IMR-90 (cell line): ENCODE results near the gene TRAPPC4. TPM values are rescaled to one million over a fixed set of nuclear protein-coding genes. Genes with fewer than 3 reads are reported as not detected.

Experiments
- ATAC-seq: fragments of 200-7000 bp; cut with Tn5 transposase; 2 replicates; pipeline ENCODE4 v1.9.1; 2020; ENCODE audit warnings: low read depth, mild to moderate bottlenecking, moderate library complexity
- BruUV-seq: library from RNA; stranded (reverse); fragments of 400-500 nt; replicated peaks from 2 replicates; lab custom pipeline; 2021; lab: Mats Ljungman, UMichigan
- CTCF ChIA-PET: fragments of 300-600 bp; formaldehyde crosslinking; extraction: SDS; loops from one replicate; lab custom pipeline; 2021; ENCODE audit warnings: antibody characterized with exemption; lab: Yijun Ruan, JAX
- POLR2A ChIA-PET: fragments of 300-600 bp; sonication (Branson Sonifier 250); formaldehyde crosslinking; loops from one replicate; lab custom pipeline; 2022; ENCODE audit warnings: antibody characterized with exemption; ENCODE audit not compliant: unreplicated experiment; lab: Charles Lee
- DNase-seq: peaks from one replicate; pipeline ENCODE4 v3.0.0; 2013
- H2AFZ ChIP-seq: replicated peaks from 2 replicates; pipeline ENCODE3; 2013; ENCODE audit warnings: low read length, mild to moderate bottlenecking; ENCODE audit not compliant: poor library complexity
- H2AK5ac ChIP-seq: 2 replicates; pipeline ENCODE4 v1.6.1; 2013; ENCODE audit warnings: low read depth, low read length, inconsistent platforms
- H2AK9ac ChIP-seq: replicated peaks from 2 replicates; pipeline ENCODE3; 2013; ENCODE audit warnings: mild to moderate bottlenecking, low read depth, low read length, moderate library complexity; ENCODE audit not compliant: poor library complexity
- H2BK120ac ChIP-seq: 2 replicates; pipeline ENCODE4 v1.6.1; 2013; ENCODE audit warnings: low read depth, low read length, inconsistent platforms
- H2BK15ac ChIP-seq: 3 replicates; pipeline ENCODE4 v1.6.1; 2013; ENCODE audit warnings: low read depth, low read length, inconsistent platforms
- H2BK20ac ChIP-seq: 2 replicates; pipeline ENCODE4 v1.6.1; 2013; ENCODE audit warnings: low read depth, mild to moderate bottlenecking, inconsistent platforms, low read length, moderate library complexity
- H2BK5ac ChIP-seq: 2 replicates; pipeline ENCODE4 v1.6.1; 2013; ENCODE audit warnings: mild to moderate bottlenecking, low read depth, low read length, inconsistent platforms; ENCODE audit not compliant: poor library complexity, severe bottlenecking
- H3K14ac ChIP-seq: replicated peaks from 2 replicates; pipeline ENCODE4 v1.6.1; 2013; ENCODE audit warnings: low read depth, low read length, inconsistent platforms
- H3K18ac ChIP-seq: 2 replicates; pipeline ENCODE4 v1.6.1; 2013; ENCODE audit warnings: low read depth, low read length, control low read depth
- H3K23ac ChIP-seq: 2 replicates; pipeline ENCODE4 v1.6.1; 2013; ENCODE audit warnings: low read depth, low read length, inconsistent platforms
- H3K27ac ChIP-seq: 2 replicates; pipeline ENCODE4 v1.5.1; 2013; ENCODE audit warnings: mild to moderate bottlenecking, control low read depth, low read length; ENCODE audit not compliant: insufficient read depth
- H3K27me3 ChIP-seq: 2 replicates; pipeline ENCODE4 v1.6.1; 2013; ENCODE audit warnings: low read length; ENCODE audit not compliant: control insufficient read depth, insufficient read depth
- H3K36me3 ChIP-seq: 2 replicates; pipeline ENCODE4 v1.6.1; 2013; ENCODE audit warnings: low read length, mixed read lengths; ENCODE audit not compliant: control insufficient read depth, insufficient read depth
- H3K4ac ChIP-seq: 2 replicates; pipeline ENCODE4 v1.6.1; 2013; ENCODE audit warnings: low read depth, low read length, inconsistent platforms
- H3K4me1 ChIP-seq: 2 replicates; pipeline ENCODE4 v1.6.1; 2013; ENCODE audit warnings: low read length, mixed read lengths; ENCODE audit not compliant: control insufficient read depth, insufficient read depth
- H3K4me2 ChIP-seq: 2 replicates; pipeline ENCODE4 v1.6.1; 2013; ENCODE audit warnings: low read depth, mild to moderate bottlenecking, control low read depth, low read length, moderate library complexity
- H3K4me3 ChIP-seq: 2 replicates; pipeline ENCODE4 v1.5.1; 2013; ENCODE audit warnings: low read depth, mild to moderate bottlenecking, control low read depth, low read length, moderate library complexity; ENCODE audit not compliant: insufficient read depth
- H3K56ac ChIP-seq: 2 replicates; pipeline ENCODE4 v1.6.1; 2013; ENCODE audit warnings: low read length, inconsistent platforms; ENCODE audit not compliant: insufficient read depth; ENCODE audit errors: extremely low read depth
- H3K79me1 ChIP-seq, 2 experiments: 2 replicates each; pipeline ENCODE4 v1.6.1; 2013; ENCODE audit warnings: low read length in 2 of 2, inconsistent platforms in 1 of 2, low read depth in 1 of 2
- H3K9ac ChIP-seq: 2 replicates; pipeline ENCODE4 v1.6.1; 2013; ENCODE audit warnings: low read depth, low read length, control low read depth
- H3K9me1 ChIP-seq: 2 replicates; pipeline ENCODE4 v1.6.1; 2013; ENCODE audit warnings: low read length, inconsistent platforms; ENCODE audit not compliant: insufficient read depth
- H3K9me3 ChIP-seq: 2 replicates; pipeline ENCODE4 v1.6.1; 2013; ENCODE audit warnings: low read length; ENCODE audit not compliant: control insufficient read depth, insufficient read depth
- H4K20me1 ChIP-seq: 2 replicates; pipeline ENCODE4 v1.6.1; 2013; ENCODE audit warnings: low read length, inconsistent platforms; ENCODE audit not compliant: insufficient read depth
- H4K5ac ChIP-seq: 2 replicates; pipeline ENCODE4 v1.6.1; 2013; ENCODE audit warnings: mild to moderate bottlenecking, low read depth, low read length, control low read depth
- H4K8ac ChIP-seq, 2 experiments: 2 replicates each; pipeline ENCODE4 v1.6.1; 2013; ENCODE audit warnings: low read depth in 2 of 2, low read length in 2 of 2, control low read depth in 1 of 2, inconsistent platforms in 1 of 2
- H4K91ac ChIP-seq: 2 replicates; pipeline ENCODE4 v1.6.1; 2013; ENCODE audit warnings: low read depth, low read length, inconsistent platforms; ENCODE audit not compliant: insufficient read depth
- BHLHE40 ChIP-seq: fragments of 150-350 bp; IDR thresholded peaks from 2 replicates; pipeline ENCODE4 v1.6.1; 2016; ENCODE audit warnings: mild to moderate bottlenecking, low read depth, low read length
- CEBPB ChIP-seq: IDR thresholded peaks from 2 replicates; pipeline ENCODE4 v1.6.1; 2012; ENCODE audit warnings: low read depth, low read length, improper control_type of control experiment
- CHD1 ChIP-seq: IDR thresholded peaks from 2 replicates; pipeline ENCODE4 v1.6.1; 2012; ENCODE audit warnings: low read depth, low read length, improper control_type of control experiment
- FOS ChIP-seq: fragments of 150-350 bp; IDR thresholded peaks from 2 replicates; pipeline ENCODE4 v1.6.1; 2016; ENCODE audit warnings: low read depth, low read length
- MAFK ChIP-seq: IDR thresholded peaks from 2 replicates; pipeline ENCODE4 v1.6.1; 2012; ENCODE audit warnings: low read depth, low read length, improper control_type of control experiment
- MAZ ChIP-seq: IDR thresholded peaks from 2 replicates; pipeline ENCODE4 v1.6.1; 2012; ENCODE audit warnings: low read depth, mild to moderate bottlenecking, low read length, improper control_type of control experiment, moderate library complexity, borderline replicate concordance
- MXI1 ChIP-seq: IDR thresholded peaks from 2 replicates; pipeline ENCODE4 v1.6.1; 2012; ENCODE audit warnings: low read depth, mild to moderate bottlenecking, low read length, moderate library complexity, borderline replicate concordance
- NFE2L2 ChIP-seq: fragments of 150-350 bp; IDR thresholded peaks from 2 replicates; pipeline ENCODE4 v1.6.1; 2016; ENCODE audit warnings: low read depth, mild to moderate bottlenecking, low read length
- POLR2A ChIP-seq: IDR thresholded peaks from 2 replicates; pipeline ENCODE4 v1.6.1; 2012; ENCODE audit warnings: mild to moderate bottlenecking, low read depth, low read length
- RAD21 ChIP-seq: IDR thresholded peaks from 2 replicates; pipeline ENCODE4 v1.6.1; 2012; ENCODE audit warnings: low read length, improper control_type of control experiment
- RCOR1 ChIP-seq: IDR thresholded peaks from 2 replicates; pipeline ENCODE4 v1.6.1; 2012; ENCODE audit warnings: mild to moderate bottlenecking, low read length, improper control_type of control experiment; ENCODE audit not compliant: insufficient replicate concordance
- RFX5 ChIP-seq: IDR thresholded peaks from 2 replicates; pipeline ENCODE4 v1.8.0; 2012; ENCODE audit warnings: low read depth, mild to moderate bottlenecking, low read length, moderate library complexity
- SMC3 ChIP-seq: fragments of 150-350 bp; IDR thresholded peaks from 2 replicates; pipeline ENCODE4 v1.6.1; 2016; ENCODE audit warnings: low read depth, mild to moderate bottlenecking, antibody characterized with exemption, low read length, moderate library complexity
- WGBS, 2 experiments: methylation state at CpG; one replicate each; pipeline versions ENCODE4 v1.1.5 to v1.1.7; 2013; ENCODE audit warnings: missing lambda C conversion rate in 2 of 2; ENCODE audit not compliant: insufficient read length in 1 of 2; ENCODE audit errors: extremely low coverage in 2 of 2; 5-methylcytosine and 5-hydroxymethylcytosine counted together
- dilution Hi-C: fragments of 300-500 bp; cut with HindIII; formaldehyde crosslinking; loops from one replicate; pipeline ENCODE4 v1.14.3; 2018; ENCODE audit warnings: low sequenced_read_pairs; ENCODE audit not compliant: unreplicated experiment
- in situ Hi-C: fragments of 300-500 bp; cut with MboI; formaldehyde crosslinking; loops from 3 replicates; pipeline ENCODE4 v1.14.3; 2019; ENCODE audit warnings: low sequenced_read_pairs, inconsistent platforms, mixed read lengths
- intact Hi-C: fragments of 100-400 bp; cut with micrococcal nuclease; formaldehyde crosslinking; loops from 2 replicates; pipeline ENCODE4 v1.10.0; 2022
- polyA plus RNA-seq, 3 experiments: library from polyadenylated mRNA; depleted of rRNA; stranded (reverse); fragments of >200 nt; gene quantifications; 2 replicates each; pipeline ENCODE4 v1.2.3, GENCODE V29; 2012; ENCODE audit warnings: low replicate concordance in 1 of 3
- total RNA-seq: library from RNA; depleted of rRNA; stranded (reverse); fragments of >200 nt; gene quantifications from 2 replicates; pipeline ENCODE4 v1.2.3, GENCODE V29; 2012
- TF ChIP-seq, protein P1 (sequence below): fragments of 150-350 bp; IDR thresholded peaks from 2 replicates; pipeline ENCODE4 v1.6.1; 2017; ENCODE audit warnings: mild to moderate bottlenecking, antibody characterized with exemption, low read length, low read depth
- TF ChIP-seq, protein P2 (sequence below): fragments of 150-350 bp; IDR thresholded peaks from 2 replicates; pipeline ENCODE4 v1.6.1; 2016; ENCODE audit warnings: low read depth, mild to moderate bottlenecking, low read length, moderate library complexity, borderline replicate concordance
- TF ChIP-seq, protein P3 (sequence below): conservative IDR thresholded peaks from 2 replicates; pipeline ENCODE4 v1.5.1; 2012; ENCODE audit warnings: mild to moderate bottlenecking, low read depth, low read length, improper control_type of control experiment

Gene TRAPPC4
- total and polyA plus RNA-seq, 2 of the 4 experiments (the other 2 are of a cell fraction), result 102 to 162 TPM

DNA sequence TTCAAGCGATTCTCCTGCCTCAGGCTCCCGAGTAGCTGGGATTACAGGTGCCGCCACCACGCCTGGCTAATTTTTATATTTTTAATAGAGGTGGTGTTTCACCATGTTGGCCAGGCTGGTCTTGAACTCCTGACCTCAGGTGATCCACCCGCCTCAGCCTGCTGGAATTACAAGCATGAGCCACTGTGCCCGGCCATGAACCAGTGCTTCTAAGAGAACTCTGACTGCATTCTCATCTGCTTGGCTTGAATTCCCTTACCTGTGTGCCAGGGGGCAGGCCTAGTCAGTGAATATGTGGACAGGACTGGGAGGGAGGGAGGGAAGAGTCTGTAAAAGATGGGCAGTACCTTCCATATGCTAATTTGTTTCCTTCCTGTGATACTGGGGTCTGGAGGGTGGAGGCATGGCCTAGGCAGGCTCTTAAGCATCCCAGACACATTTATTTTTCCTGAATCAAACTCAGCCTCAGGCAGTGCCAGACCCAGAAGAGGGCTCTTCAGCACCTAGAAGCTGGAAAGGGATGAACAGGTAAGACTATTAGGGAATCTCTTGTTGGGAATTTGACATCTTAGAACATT, 7.0 kb upstream of the TRAPPC4 start:
- Histone ChIP-seq H3K9me3 (no peaks in the 10 kb centered on the region), H2AFZ (no peak overlapping the region), H2BK20ac (no peak overlapping the region), H4K8ac (no peak overlapping the region), H4K91ac (no peak overlapping the region), H3K27ac (no peak overlapping the region), H3K23ac (no peak overlapping the region), H3K9me1 (no peaks in the 10 kb centered on the region), H3K4me2 (no peak overlapping the region), H4K5ac (no peak overlapping the region), H3K79me1 (peaks cover 10 to 49% of the 10 kb centered on the region in 2 experiments; a peak in 3 of 4 replicates), H2BK5ac (no peak overlapping the region), H3K36me3 (peaks cover 50% of the 10 kb centered on the region), H2AK5ac (no peak overlapping the region), H3K27me3 (no peaks in the 10 kb centered on the region), H3K18ac (no peak overlapping the region), H2BK120ac (no peak overlapping the region), H3K4me1 (no peaks in the 10 kb centered on the region), H3K4ac (no peak overlapping the region), H3K9ac (no peak overlapping the region), H4K20me1 (peaks cover 16% of the 10 kb centered on the region), H2AK9ac (no peak overlapping the region), H3K56ac (no peak overlapping the region), H2BK15ac (no peak overlapping the region), H3K14ac (no peak overlapping the region), H3K4me3 (no peak overlapping the region)
- DNase-seq (no peak), ATAC-seq (no peak)
- in situ Hi-C loops, result no loop called here
- TF ChIP-seq, protein P1, sequence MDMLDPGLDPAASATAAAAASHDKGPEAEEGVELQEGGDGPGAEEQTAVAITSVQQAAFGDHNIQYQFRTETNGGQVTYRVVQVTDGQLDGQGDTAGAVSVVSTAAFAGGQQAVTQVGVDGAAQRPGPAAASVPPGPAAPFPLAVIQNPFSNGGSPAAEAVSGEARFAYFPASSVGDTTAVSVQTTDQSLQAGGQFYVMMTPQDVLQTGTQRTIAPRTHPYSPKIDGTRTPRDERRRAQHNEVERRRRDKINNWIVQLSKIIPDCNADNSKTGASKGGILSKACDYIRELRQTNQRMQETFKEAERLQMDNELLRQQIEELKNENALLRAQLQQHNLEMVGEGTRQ, result no peak
- TF ChIP-seq MAZ (no peak), MXI1 (no peak), MAFK (no peak), SMC3 (no peak), RCOR1 (no peak), CHD1 (no peak), RAD21 (no peak), POLR2A (no peak), RFX5 (no peak), CEBPB (no peak), FOS (no peak), BHLHE40 (no peak), NFE2L2 (no peak)
- TF ChIP-seq, protein P2, sequence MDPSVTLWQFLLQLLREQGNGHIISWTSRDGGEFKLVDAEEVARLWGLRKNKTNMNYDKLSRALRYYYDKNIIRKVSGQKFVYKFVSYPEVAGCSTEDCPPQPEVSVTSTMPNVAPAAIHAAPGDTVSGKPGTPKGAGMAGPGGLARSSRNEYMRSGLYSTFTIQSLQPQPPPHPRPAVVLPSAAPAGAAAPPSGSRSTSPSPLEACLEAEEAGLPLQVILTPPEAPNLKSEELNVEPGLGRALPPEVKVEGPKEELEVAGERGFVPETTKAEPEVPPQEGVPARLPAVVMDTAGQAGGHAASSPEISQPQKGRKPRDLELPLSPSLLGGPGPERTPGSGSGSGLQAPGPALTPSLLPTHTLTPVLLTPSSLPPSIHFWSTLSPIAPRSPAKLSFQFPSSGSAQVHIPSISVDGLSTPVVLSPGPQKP, result no peak
- TF ChIP-seq, protein P3, sequence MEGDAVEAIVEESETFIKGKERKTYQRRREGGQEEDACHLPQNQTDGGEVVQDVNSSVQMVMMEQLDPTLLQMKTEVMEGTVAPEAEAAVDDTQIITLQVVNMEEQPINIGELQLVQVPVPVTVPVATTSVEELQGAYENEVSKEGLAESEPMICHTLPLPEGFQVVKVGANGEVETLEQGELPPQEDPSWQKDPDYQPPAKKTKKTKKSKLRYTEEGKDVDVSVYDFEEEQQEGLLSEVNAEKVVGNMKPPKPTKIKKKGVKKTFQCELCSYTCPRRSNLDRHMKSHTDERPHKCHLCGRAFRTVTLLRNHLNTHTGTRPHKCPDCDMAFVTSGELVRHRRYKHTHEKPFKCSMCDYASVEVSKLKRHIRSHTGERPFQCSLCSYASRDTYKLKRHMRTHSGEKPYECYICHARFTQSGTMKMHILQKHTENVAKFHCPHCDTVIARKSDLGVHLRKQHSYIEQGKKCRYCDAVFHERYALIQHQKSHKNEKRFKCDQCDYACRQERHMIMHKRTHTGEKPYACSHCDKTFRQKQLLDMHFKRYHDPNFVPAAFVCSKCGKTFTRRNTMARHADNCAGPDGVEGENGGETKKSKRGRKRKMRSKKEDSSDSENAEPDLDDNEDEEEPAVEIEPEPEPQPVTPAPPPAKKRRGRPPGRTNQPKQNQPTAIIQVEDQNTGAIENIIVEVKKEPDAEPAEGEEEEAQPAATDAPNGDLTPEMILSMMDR, result no peak
- BruUV-seq, result no TSS peak
- dilution Hi-C loops, result no loop called here
- CTCF ChIA-PET, result no interaction called here
- POLR2A ChIA-PET, result no interaction called here
- intact Hi-C loops, result no loop called here
- no CpG with 5 or more reads among the region's 6 CpGs for WGBS, 2 experiments
